Body of pancreas (tissue), 4 donors: ENCODE data around the gene ATXN7L1.

Experiments
- POLR2A ChIP-seq, 3 donors: fragments of 450-650 bp; IDR thresholded peaks; one replicate each; pipeline ENCODE4 v1.6.1; 2016; ENCODE audit warnings: antibody characterized with exemption in 3 of 3, mild to moderate bottlenecking in 2 of 3
- TF ChIP-seq, protein P1 (sequence below), 7 experiments: fragments of 450-650 bp in 4 of 7; fragments of 200-600 bp in 3 of 7; sonication (generic) in 3 of 7; IDR thresholded peaks; one replicate each; pipeline ENCODE4 v1.5.1; 2016 to 2019; ENCODE audit warnings: antibody characterized with exemption in 7 of 7

DNA sequence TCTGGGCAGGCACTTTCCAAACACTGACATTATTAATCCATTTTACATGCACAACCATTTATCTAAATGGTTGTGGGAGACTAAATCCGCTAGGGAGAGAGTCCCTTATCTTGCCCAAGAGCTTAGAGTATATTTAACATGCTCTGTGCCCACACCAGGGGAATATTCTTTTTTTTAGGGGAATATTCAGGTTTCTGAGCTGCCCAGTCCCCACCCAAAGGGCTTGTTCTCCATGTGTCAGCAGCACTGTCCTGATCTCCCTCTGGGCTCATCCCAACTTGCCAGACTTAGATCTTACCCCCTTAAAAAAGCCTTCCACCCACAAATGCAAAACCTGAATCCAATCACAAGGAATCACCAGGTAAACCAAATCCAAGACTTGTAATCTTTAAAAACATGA, 132.1 kb downstream of the ATXN7L1 start:
- TF ChIP-seq, protein P1, sequence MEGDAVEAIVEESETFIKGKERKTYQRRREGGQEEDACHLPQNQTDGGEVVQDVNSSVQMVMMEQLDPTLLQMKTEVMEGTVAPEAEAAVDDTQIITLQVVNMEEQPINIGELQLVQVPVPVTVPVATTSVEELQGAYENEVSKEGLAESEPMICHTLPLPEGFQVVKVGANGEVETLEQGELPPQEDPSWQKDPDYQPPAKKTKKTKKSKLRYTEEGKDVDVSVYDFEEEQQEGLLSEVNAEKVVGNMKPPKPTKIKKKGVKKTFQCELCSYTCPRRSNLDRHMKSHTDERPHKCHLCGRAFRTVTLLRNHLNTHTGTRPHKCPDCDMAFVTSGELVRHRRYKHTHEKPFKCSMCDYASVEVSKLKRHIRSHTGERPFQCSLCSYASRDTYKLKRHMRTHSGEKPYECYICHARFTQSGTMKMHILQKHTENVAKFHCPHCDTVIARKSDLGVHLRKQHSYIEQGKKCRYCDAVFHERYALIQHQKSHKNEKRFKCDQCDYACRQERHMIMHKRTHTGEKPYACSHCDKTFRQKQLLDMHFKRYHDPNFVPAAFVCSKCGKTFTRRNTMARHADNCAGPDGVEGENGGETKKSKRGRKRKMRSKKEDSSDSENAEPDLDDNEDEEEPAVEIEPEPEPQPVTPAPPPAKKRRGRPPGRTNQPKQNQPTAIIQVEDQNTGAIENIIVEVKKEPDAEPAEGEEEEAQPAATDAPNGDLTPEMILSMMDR (IDR thresholded peaks at IDR 0.05) = no peak
- TF ChIP-seq POLR2A (IDR thresholded peaks at IDR 0.05) = no peak
